Spleen (tissue), 11 donors: Measurements from ENCODE around the gene TBC1D19. TPM values are rescaled to one million over a fixed set of nuclear protein-coding genes. Genes with fewer than 3 reads are reported as not detected.

Experiments
- DNase-seq: peaks from one replicate; pipeline ENCODE4 v3.0.0-alpha.2; 2020
- H3K27ac ChIP-seq, 8 donors: fragments of 200-600 bp; sonication (generic) in 7 of 8; 1 replicate in 4 of 8; 2 replicates in 4 of 8; pipeline versions ENCODE4 v1.5.0 to v1.8.0; 2016 to 2021; ENCODE audit warnings: inconsistent platforms in 4 of 8, mild to moderate bottlenecking in 4 of 8, moderate library complexity in 1 of 8
- H3K27me3 ChIP-seq, 7 donors: fragments of 200-600 bp; sonication (generic) in 6 of 7; replicated peaks in 1 of 7; 1 replicate in 4 of 7; 2 replicates in 3 of 7; pipeline versions ENCODE4 v1.5.0 to v1.8.0; 2016 to 2021; ENCODE audit warnings: inconsistent platforms in 3 of 7, mild to moderate bottlenecking in 1 of 7
- H3K36me3 ChIP-seq, 6 donors: fragments of 200-600 bp; sonication (generic) in 5 of 6; 1 replicate in 4 of 6; 2 replicates in 2 of 6; pipeline versions ENCODE4 v1.5.0 to v1.8.0; 2016 to 2021; ENCODE audit warnings: inconsistent platforms in 2 of 6
- H3K4me1 ChIP-seq, 6 donors: fragments of 200-600 bp; sonication (generic) in 5 of 6; 1 replicate in 3 of 6; 2 replicates in 3 of 6; pipeline versions ENCODE4 v1.5.0 to v1.8.0; 2016 to 2021; ENCODE audit warnings: inconsistent platforms in 3 of 6
- H3K4me3 ChIP-seq, 8 donors: fragments of 200-600 bp; sonication (generic) in 7 of 8; 1 replicate in 4 of 8; 2 replicates in 4 of 8; pipeline versions ENCODE4 v1.5.0 to v1.8.0; 2016 to 2021; ENCODE audit warnings: inconsistent platforms in 4 of 8, mild to moderate bottlenecking in 4 of 8, moderate library complexity in 2 of 8
- H3K9me3 ChIP-seq, 8 donors: fragments of 200-600 bp; sonication (generic) in 7 of 8; 1 replicate in 4 of 8; 2 replicates in 4 of 8; pipeline versions ENCODE4 v1.5.0 to v1.8.0; 2016 to 2021; ENCODE audit warnings: inconsistent platforms in 4 of 8
- POLR2A ChIP-seq, 3 donors: fragments of 450-650 bp; IDR thresholded peaks; one replicate each; pipeline ENCODE4 v1.5.1; 2017; ENCODE audit warnings: antibody characterized with exemption in 3 of 3, mild to moderate bottlenecking in 1 of 3
- POLR2AphosphoS5 ChIP-seq, 3 donors: sonication (generic); formaldehyde crosslinking; IDR thresholded peaks; one replicate each; pipeline ENCODE4 v1.5.1; 2017; ENCODE audit warnings: antibody characterized with exemption in 3 of 3
- WGBS, 5 donors: extraction: QIAGEN DNeasy Blood & Tissue Kit in 3 of 5; methylation state at CpG; one replicate each; pipeline versions ENCODE4 v1.1.5 to v1.1.7; 2013 to 2018; 5-methylcytosine and 5-hydroxymethylcytosine counted together
- intact Hi-C: fragments of 100-400 bp; cut with DNase I; formaldehyde crosslinking; loops from one replicate; pipeline ENCODE4 v1.15.0; 2023; ENCODE audit warnings: low total_unique reads
- polyA plus RNA-seq, 3 donors: library from polyadenylated mRNA; stranded (reverse); fragments of 200-250 nt; gene quantifications; one replicate each; pipeline ENCODE4 v1.2.1, GENCODE V29; 2013
- total RNA-seq, 7 donors: library from RNA; depleted of rRNA in 3 of 7; stranded (reverse); fragments of >200 nt in 3 of 7; fragmentation: NEBNext Ultra II Directional in 4 of 7; extraction: Animal tissue kit (Norgen Biotek cat#: 25700) in 4 of 7; gene quantifications; one replicate each; pipeline versions ENCODE4 v1.1.0 to v1.2.1, GENCODE V29; 2016 to 2021
- TF ChIP-seq, protein P1 (sequence below), 11 experiments: fragments of 200-600 bp in 7 of 11; fragments of 450-650 bp in 4 of 11; sonication (generic) in 4 of 11; IDR thresholded peaks in 8 of 11; conservative IDR thresholded peaks in 3 of 11; 1 replicate in 7 of 11; 2 replicates in 4 of 11; pipeline versions ENCODE4 v1.4.0 to v1.8.0; 2016 to 2021; ENCODE audit warnings: antibody characterized with exemption in 11 of 11, inconsistent platforms in 4 of 11, mild to moderate bottlenecking in 1 of 11
- donor health status: healthy with polysubstance abuse.
- donor health status: DM: no; HTN: no; CAD: no; lungs with moderate emphysema.
- donor health status: DM: no; HTN: no; CAD: no.
- donor health status: Bipolar disorder and iron deficiency.
- donor health status: healthy.
- donor health status: DM: no; HTN: no; CAD: no.
- donor health status: DM: yes; HTN: yes; CAD: no.

The TBC1D19 gene
- total and polyA plus RNA-seq, 10 donors, result 1.1 to 18.0 (median 8.4) TPM

DNA sequence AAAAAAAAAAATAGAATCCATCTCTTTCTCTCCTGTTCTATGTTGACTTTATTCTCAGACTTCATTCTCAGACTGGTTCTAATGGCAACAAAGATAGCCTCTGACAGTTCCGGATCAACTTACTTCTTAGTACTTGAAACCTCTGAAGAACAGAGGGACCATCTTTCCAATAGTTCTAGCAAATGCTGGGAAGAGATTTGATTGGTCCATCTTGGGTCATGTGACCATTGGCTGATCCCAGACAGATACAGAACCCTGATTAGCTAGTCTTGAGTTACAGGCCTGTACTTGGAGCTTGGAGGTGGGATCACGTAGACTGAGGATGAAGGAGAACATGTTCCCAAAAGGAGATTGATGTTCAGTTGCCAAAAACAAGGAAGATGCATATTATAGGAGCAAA is 209.9 kb downstream of the TBC1D19 start:
- H3K27ac ChIP-seq, result no peak overlapping the region
- H3K27me3 ChIP-seq, result no peaks in the 10 kb centered on the region
- no peak for DNase-seq
- H3K4me1 ChIP-seq, result peaks cover 0 to 2% (median 0%) of the 10 kb centered on the region in 6 donors
- H3K4me3 ChIP-seq, result no peak overlapping the region
- H3K36me3 ChIP-seq, result no peaks in the 10 kb centered on the region
- 95 to 98% (median 97%) methylated on average over 2 of the region's 2 CpGs for WGBS, 5 donors
- peaks cover 0 to 11% (median 0%) of the 10 kb centered on the region in 8 donors for H3K9me3 ChIP-seq
- intact Hi-C loops, result no loop called here
- TF ChIP-seq, protein P1, sequence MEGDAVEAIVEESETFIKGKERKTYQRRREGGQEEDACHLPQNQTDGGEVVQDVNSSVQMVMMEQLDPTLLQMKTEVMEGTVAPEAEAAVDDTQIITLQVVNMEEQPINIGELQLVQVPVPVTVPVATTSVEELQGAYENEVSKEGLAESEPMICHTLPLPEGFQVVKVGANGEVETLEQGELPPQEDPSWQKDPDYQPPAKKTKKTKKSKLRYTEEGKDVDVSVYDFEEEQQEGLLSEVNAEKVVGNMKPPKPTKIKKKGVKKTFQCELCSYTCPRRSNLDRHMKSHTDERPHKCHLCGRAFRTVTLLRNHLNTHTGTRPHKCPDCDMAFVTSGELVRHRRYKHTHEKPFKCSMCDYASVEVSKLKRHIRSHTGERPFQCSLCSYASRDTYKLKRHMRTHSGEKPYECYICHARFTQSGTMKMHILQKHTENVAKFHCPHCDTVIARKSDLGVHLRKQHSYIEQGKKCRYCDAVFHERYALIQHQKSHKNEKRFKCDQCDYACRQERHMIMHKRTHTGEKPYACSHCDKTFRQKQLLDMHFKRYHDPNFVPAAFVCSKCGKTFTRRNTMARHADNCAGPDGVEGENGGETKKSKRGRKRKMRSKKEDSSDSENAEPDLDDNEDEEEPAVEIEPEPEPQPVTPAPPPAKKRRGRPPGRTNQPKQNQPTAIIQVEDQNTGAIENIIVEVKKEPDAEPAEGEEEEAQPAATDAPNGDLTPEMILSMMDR (IDR thresholded peaks at IDR 0.05 in 8 of 11, conservative IDR thresholded peaks at IDR 0.05 in 3 of 11), result no peak
- TF ChIP-seq POLR2AphosphoS5 (IDR thresholded peaks at IDR 0.05), result no peak
- no peak for TF ChIP-seq POLR2A (IDR thresholded peaks at IDR 0.05)

- Histone ChIP-seq H3K36me3 (no peaks in the 10 kb centered on the region), H3K9me3 (peaks cover 0 to 10% (median 0%) of the 10 kb centered on the region in 8 donors), H3K4me3 (no peak overlapping the region), H3K27ac (no peak overlapping the region), H3K27me3 (no peaks in the 10 kb centered on the region), H3K4me1 (no peaks in the 10 kb centered on the region)
- intact Hi-C loops, result no loop called here
- whole genome bisulfite sequencing, 5 donors, result 91 to 96% (median 95%) methylated on average over 3 of the region's 3 CpGs
- TF ChIP-seq POLR2AphosphoS5 (IDR thresholded peaks at IDR 0.05) (no peak), POLR2A (IDR thresholded peaks at IDR 0.05) (no peak)
- TF ChIP-seq, protein P1 (IDR thresholded peaks at IDR 0.05 in 8 of 11, conservative IDR thresholded peaks at IDR 0.05 in 3 of 11), result no peak
- DNase-seq, result no peak
Measured at GRCh38 chr4:26796081-26796480, 212.2 kb downstream of the TBC1D19 start.

DNA sequence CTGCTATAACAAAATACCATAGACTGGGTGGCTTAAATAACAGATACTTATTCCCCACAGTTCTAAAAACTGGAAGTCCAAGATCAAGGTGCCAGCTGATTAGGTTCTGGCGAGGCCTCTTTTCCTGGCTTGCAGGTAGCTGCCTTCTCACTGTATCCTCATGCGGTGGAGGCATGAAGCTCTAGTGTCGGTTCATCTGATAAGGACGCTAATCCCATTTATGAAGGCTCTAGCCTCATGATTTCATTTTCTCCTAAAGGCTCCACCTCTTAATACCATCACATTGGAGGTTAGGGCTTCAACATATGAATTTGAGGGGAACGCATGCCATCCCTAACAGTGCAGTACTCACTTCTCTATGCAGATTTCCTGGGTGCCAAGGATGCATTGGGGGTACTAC is 218.9 kb downstream of the TBC1D19 start:
- TF ChIP-seq, protein P1 (IDR thresholded peaks at IDR 0.05 in 8 of 11, conservative IDR thresholded peaks at IDR 0.05 in 3 of 11), result no peak
- no peak for TF ChIP-seq POLR2AphosphoS5 (IDR thresholded peaks at IDR 0.05)
- no peak for TF ChIP-seq POLR2A (IDR thresholded peaks at IDR 0.05)
- 92 to 95% (median 94%) methylated on average over 5 of the region's 5 CpGs for WGBS, 5 donors
- no peak for DNase-seq
- intact Hi-C loops, result no loop called here
- no peaks in the 10 kb centered on the region for H3K27me3 ChIP-seq
- H3K27ac ChIP-seq, result no peak overlapping the region
- H3K4me3 ChIP-seq, result no peak overlapping the region
- peaks cover 0 to 10% (median 0%) of the 10 kb centered on the region in 8 donors for H3K9me3 ChIP-seq
- H3K4me1 ChIP-seq, result peaks cover 0 to 12% (median 2%) of the 10 kb centered on the region in 6 donors
- H3K36me3 ChIP-seq, result no peaks in the 10 kb centered on the region

- Histone ChIP-seq H3K27ac (no peak overlapping the region), H3K4me1 (peaks cover 0 to 15% (median 2%) of the 10 kb centered on the region in 6 donors), H3K9me3 (peaks cover 0 to 8% (median 0%) of the 10 kb centered on the region in 8 donors), H3K27me3 (no peaks in the 10 kb centered on the region), H3K36me3 (no peaks in the 10 kb centered on the region), H3K4me3 (no peak overlapping the region)
- no peak for TF ChIP-seq POLR2A (IDR thresholded peaks at IDR 0.05)
- TF ChIP-seq, protein P1 (IDR thresholded peaks at IDR 0.05 in 8 of 11, conservative IDR thresholded peaks at IDR 0.05 in 3 of 11), result no peak
- no peak for TF ChIP-seq POLR2AphosphoS5 (IDR thresholded peaks at IDR 0.05)
- intact Hi-C loops, result no loop called here
- 75 to 83% (median 78%) methylated on average over 9 of the region's 9 CpGs for WGBS, 5 donors
- no peak for DNase-seq
Measured at GRCh38 chr4:26803211-26803861, 219.5 kb downstream of the TBC1D19 start.
